ENCODE data around the gene ACER3. TPM values are rescaled to one million over a fixed set of nuclear protein-coding genes. Genes with fewer than 3 reads are reported as not detected.
A peak's percentile ranks its signal among the peaks of the same experiment; 100 is the strongest.

ACER3 gene
- total and polyA plus RNA-seq, 8 donors, result 2.1 to 25.9 (median 8.5) TPM

DNA sequence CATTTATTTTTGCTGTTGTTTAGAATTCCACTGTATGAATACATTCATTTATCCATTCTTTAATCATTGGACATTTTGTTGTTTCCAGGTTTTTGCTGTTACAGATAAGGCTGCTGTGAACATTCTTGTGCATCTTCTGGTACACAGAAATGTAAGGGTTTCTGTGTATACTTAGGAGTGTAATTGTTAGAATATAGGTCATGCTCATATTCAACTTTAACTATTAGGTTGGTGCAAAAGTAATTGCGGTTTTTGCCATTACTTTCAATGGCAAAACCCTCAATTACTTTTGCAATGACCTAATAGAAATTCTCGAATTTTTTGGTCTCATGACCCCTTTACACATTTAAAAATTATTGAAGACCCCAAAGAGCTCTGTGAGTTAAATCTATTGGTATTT lies 17.3 kb downstream of the ACER3 start:
- 88 to 96% (median 93%) methylated on average over 2 of the region's 2 CpGs for WGBS, 5 donors
- no peak for DNase-seq
- no peaks in the 10 kb centered on the region for H3K9me3 ChIP-seq
- H3K36me3 ChIP-seq, result no peaks in the 10 kb centered on the region
- no peaks in the 10 kb centered on the region for H3K27me3 ChIP-seq
- no peak overlapping the region for H3K4me3 ChIP-seq
- TF ChIP-seq EP300 (IDR thresholded peaks at IDR 0.05), result no peak
- H3K27ac ChIP-seq, result no peak overlapping the region
- intact Hi-C loops (cut with DNase I; ENCODE audit: low total_unique reads), result no loop called here
- no peaks in the 10 kb centered on the region for H3K4me1 ChIP-seq

GRCh38 chr11:76880314-76880713 lies 19.6 kb downstream of the ACER3 start:
- TF ChIP-seq EP300 (IDR thresholded peaks at IDR 0.05) (no peak), POLR2A (IDR thresholded peaks at IDR 0.05) (no peak)
- intact Hi-C loops (cut with DNase I; ENCODE audit: low total_unique reads), result no loop called here
- Histone ChIP-seq H3K4me3 (no peak overlapping the region), H3K9me3 (no peaks in the 10 kb centered on the region), H3K36me3 (no peaks in the 10 kb centered on the region), H3K27ac (no peak overlapping the region), H3K27me3 (no peaks in the 10 kb centered on the region), H3K4me1 (peaks cover 0 to 6% (median 0%) of the 10 kb centered on the region in 4 donors)
- WGBS, 5 donors, result 74 to 95% (median 87%) methylated on average over 2 of the region's 2 CpGs
- DNase-seq, result no peak

GRCh38 chr11:76880956-76881355 lies 20.2 kb downstream of the ACER3 start:
- 93 to 98% (median 98%) methylated on average over 4 of the region's 4 CpGs for WGBS, 5 donors
- Histone ChIP-seq H3K9me3 (no peaks in the 10 kb centered on the region), H3K4me3 (no peak overlapping the region), H3K27ac (no peak overlapping the region), H3K4me1 (peaks cover 0 to 10% (median 0%) of the 10 kb centered on the region in 4 donors), H3K27me3 (no peaks in the 10 kb centered on the region), H3K36me3 (no peaks in the 10 kb centered on the region)
- intact Hi-C loops (cut with DNase I; ENCODE audit: low total_unique reads), result no loop called here
- TF ChIP-seq POLR2A (IDR thresholded peaks at IDR 0.05), result no peak
- no peak for DNase-seq

- Histone ChIP-seq H3K4me1 (peaks cover 0 to 21% (median 4%) of the 10 kb centered on the region in 4 donors), H3K9me3 (no peaks in the 10 kb centered on the region), H3K27ac (no peak overlapping the region), H3K36me3 (no peaks in the 10 kb centered on the region), H3K27me3 (no peaks in the 10 kb centered on the region), H3K4me3 (no peak overlapping the region)
- peak in 1 of 2 donors; percentile 34 for DNase-seq
- no peak for TF ChIP-seq POLR2A (IDR thresholded peaks at IDR 0.05)
- TF ChIP-seq, protein P1, sequence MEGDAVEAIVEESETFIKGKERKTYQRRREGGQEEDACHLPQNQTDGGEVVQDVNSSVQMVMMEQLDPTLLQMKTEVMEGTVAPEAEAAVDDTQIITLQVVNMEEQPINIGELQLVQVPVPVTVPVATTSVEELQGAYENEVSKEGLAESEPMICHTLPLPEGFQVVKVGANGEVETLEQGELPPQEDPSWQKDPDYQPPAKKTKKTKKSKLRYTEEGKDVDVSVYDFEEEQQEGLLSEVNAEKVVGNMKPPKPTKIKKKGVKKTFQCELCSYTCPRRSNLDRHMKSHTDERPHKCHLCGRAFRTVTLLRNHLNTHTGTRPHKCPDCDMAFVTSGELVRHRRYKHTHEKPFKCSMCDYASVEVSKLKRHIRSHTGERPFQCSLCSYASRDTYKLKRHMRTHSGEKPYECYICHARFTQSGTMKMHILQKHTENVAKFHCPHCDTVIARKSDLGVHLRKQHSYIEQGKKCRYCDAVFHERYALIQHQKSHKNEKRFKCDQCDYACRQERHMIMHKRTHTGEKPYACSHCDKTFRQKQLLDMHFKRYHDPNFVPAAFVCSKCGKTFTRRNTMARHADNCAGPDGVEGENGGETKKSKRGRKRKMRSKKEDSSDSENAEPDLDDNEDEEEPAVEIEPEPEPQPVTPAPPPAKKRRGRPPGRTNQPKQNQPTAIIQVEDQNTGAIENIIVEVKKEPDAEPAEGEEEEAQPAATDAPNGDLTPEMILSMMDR (IDR thresholded peaks at IDR 0.05), result no peak
- no peak for TF ChIP-seq EP300 (IDR thresholded peaks at IDR 0.05)
- TF ChIP-seq POLR2AphosphoS5 (IDR thresholded peaks at IDR 0.05), result no peak
- 79 to 90% (median 86%) methylated on average over 9 of the region's 9 CpGs for WGBS, 5 donors
- intact Hi-C loops (cut with DNase I; ENCODE audit: low total_unique reads), result no loop called here
Observed at GRCh38 chr11:76885390-76886097, 24.8 kb downstream of the ACER3 start.

- Histone ChIP-seq H3K27ac (no peak overlapping the region), H3K36me3 (no peaks in the 10 kb centered on the region), H3K9me3 (no peaks in the 10 kb centered on the region), H3K27me3 (no peaks in the 10 kb centered on the region), H3K4me1 (peaks cover 0 to 21% (median 4%) of the 10 kb centered on the region in 4 donors), H3K4me3 (no peak overlapping the region)
- WGBS, 5 donors, result 32 to 68% (median 56%) methylated on average over 1 of the region's 1 CpG
- peak in 1 of 2 donors; percentile 4 for DNase-seq
- intact Hi-C loops (cut with DNase I; ENCODE audit: low total_unique reads), result no loop called here
- no peak for TF ChIP-seq POLR2A (IDR thresholded peaks at IDR 0.05)
- TF ChIP-seq POLR2AphosphoS5 (IDR thresholded peaks at IDR 0.05), result no peak
- TF ChIP-seq, protein P1 (IDR thresholded peaks at IDR 0.05), result no peak
- no peak for TF ChIP-seq EP300 (IDR thresholded peaks at IDR 0.05)
Observed at GRCh38 chr11:76888989-76889388, 28.3 kb downstream of the ACER3 start.

- intact Hi-C loops (cut with DNase I; ENCODE audit: low total_unique reads), result no loop called here
- peaks cover 0 to 21% (median 4%) of the 10 kb centered on the region in 4 donors for H3K4me1 ChIP-seq
- no peaks in the 10 kb centered on the region for H3K36me3 ChIP-seq
- H3K4me3 ChIP-seq, result no peak overlapping the region
- 43 to 100% (median 98%) methylated on average over 1 of the region's 1 CpG for WGBS, 5 donors
- H3K27me3 ChIP-seq, result no peaks in the 10 kb centered on the region
- H3K27ac ChIP-seq, result no peak overlapping the region
- H3K9me3 ChIP-seq, result no peaks in the 10 kb centered on the region
- peak in 1 of 2 donors; percentile 11 for DNase-seq
- no peak for TF ChIP-seq EP300 (IDR thresholded peaks at IDR 0.05)
- TF ChIP-seq, protein P1 (IDR thresholded peaks at IDR 0.05), result no peak
- no peak for TF ChIP-seq POLR2AphosphoS5 (IDR thresholded peaks at IDR 0.05)
- no peak for TF ChIP-seq POLR2A (IDR thresholded peaks at IDR 0.05)
Observed at GRCh38 chr11:76889411-76889975, 28.8 kb downstream of the ACER3 start.
